Right hindlimb (tissue), 1 donor: ENCODE measurements around the gene AKR1B15.
"Not testable (repeated sequence)": the region's sequence is repeated elsewhere in the genome, so short reads cannot be mapped to it uniquely, and the experiment has no call there.

Experiments used
- DNase-seq: peaks from one replicate; pipeline ENCODE4 v3.0.0-alpha.2; 2018

AKR1B15 gene

GRCh38 chr7:134548877-134549276, at the start of gene AKR1B15:
AKR1B15 (plus strand) TSS chr7:134549110; CDS start chr7:134564620, 15,510 bp downstream.
- DNase-seq, result no peak

GRCh38 chr7:134500406-134500805, 48.5 kb upstream of the AKR1B15 start:
- no peak for DNase-seq

DNA sequence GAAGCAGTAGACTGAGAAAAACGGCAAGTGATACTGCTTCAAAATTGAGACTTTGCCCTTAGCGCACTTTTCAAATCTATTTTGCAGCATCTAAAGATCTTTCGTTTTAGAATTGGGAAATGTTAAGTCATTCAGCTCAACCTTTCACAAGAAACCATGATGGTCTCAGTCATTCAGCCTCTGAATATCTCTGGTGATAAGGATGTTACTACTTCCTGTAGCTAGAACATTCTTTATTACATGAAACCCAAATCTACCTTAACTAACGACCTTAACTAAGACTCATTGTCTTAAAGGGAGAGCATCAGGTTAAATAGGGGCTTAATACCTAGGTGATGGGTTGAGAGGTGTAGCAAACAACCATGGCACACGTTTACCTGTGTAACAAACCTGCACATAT, 47.9 kb upstream of the AKR1B15 start:
- no peak for DNase-seq

DNA sequence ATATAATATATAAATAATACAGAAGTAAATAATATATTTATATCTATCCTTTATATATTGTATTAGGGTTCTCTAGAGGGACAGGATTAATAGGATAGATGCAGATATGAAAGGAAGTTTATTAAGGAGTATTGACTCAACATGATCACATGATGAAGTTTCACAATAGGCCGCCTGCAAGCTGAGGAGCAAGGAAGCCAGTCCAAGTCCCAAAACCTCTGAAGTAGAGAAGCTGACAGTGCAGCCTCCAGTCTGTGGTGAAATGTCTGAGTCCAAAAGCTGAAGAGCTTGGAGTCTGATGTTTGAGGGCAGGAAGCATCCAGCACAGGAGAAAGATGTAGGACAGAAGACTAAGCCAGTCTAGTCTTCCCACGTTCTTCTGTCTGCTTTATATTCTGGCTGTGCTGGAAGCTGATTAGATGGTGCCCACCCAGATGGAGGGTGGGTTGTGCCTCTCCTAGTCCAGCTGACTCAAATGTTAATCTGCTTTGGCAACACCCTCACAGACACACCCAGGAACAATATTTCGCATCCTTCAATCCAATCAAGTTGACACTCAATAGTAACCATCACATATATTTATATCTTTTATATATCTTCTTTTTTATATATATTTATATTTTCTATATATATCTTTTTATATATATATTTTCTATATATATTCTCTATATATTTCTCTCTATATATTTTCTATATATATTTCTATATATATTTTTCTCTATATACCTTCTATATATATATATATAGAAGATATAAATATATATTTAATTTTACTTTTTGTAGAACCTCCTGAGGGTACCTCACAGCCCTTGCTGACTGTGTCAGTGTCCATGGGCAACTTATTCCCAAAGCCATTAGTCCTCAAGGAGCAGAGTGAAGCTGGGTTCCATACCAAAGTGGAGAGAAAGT, 46.2 kb upstream of the AKR1B15 start:
- no peak for DNase-seq

DNA sequence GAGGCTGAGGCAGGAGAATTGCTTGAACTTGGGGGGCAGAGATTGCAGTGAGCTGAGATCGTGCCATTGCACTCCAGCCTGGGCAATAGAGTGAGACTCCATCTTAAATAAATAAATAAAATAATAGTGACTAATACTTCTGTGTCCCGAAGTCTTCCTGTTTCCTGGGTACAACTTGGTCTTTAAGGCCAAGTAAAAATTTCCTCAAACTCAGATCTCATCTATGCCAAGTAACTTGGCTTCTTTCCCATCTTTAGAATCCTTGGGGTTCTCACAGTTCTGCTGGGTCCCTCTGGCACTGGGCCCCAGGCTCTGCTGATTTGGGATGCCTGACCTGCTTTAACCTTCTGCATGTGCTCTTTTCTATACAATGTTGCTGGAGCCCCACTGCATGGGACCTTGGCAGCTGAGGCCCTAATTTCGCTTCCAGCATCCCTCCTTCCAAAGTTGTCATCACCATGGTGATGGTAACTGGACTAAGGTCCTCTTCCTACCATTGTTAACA, 44.2 kb upstream of the AKR1B15 start:
- DNase-seq, result no peak

- DNase-seq, result no peak
Observed at GRCh38 chr7:134505856-134506255, 43.1 kb upstream of the AKR1B15 start.

- DNase-seq, result no peak
Observed at GRCh38 chr7:134509010-134509409, 39.9 kb upstream of the AKR1B15 start.

GRCh38 chr7:134510646-134511045, 38.3 kb upstream of the AKR1B15 start:
- no peak for DNase-seq

DNA sequence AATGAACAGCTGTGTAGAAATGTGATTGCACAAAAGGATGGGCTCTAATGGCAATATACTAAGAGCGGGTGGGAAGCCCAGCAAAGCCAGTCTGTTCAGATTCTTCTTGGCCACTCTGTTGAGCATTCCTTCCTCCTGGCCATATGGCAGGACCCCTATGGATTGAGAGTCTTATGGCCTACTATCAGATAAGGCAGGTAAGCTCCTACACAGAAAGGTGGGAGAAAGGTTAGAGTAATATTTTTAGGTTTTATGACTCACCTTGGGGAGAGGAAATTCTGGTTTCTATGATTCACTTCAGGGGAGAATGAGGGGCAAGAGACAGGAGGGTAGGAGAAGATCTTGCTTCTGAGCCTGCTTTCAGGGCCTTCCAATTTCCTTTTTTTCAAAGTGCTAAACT, 36.6 kb upstream of the AKR1B15 start:
- DNase-seq, result no peak

GRCh38 chr7:134513169-134513752, 35.6 kb upstream of the AKR1B15 start:
- peak; percentile 35 for DNase-seq

DNA sequence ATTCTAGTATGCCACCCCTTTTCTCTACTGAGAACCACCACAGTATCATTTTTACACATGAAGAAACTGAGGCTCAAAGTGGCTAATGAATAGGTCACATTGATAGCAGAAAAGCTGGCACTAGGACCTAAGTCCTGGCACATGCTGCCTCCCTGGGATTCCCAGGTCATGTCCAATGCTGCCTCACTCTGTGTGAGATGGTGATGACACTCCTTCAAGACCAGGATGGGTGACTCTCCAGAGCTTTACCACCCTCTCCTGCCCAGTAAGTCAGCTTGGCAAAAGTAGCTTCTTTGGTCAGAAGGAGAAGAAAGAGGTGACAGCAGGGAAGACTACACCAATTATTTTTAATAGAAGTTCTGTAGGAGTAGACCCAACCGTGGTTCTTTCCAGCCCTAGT, 34.8 kb upstream of the AKR1B15 start:
- no peak for DNase-seq

- DNase-seq, result no peak
Observed at GRCh38 chr7:134514663-134515062, 34.2 kb upstream of the AKR1B15 start.

DNA sequence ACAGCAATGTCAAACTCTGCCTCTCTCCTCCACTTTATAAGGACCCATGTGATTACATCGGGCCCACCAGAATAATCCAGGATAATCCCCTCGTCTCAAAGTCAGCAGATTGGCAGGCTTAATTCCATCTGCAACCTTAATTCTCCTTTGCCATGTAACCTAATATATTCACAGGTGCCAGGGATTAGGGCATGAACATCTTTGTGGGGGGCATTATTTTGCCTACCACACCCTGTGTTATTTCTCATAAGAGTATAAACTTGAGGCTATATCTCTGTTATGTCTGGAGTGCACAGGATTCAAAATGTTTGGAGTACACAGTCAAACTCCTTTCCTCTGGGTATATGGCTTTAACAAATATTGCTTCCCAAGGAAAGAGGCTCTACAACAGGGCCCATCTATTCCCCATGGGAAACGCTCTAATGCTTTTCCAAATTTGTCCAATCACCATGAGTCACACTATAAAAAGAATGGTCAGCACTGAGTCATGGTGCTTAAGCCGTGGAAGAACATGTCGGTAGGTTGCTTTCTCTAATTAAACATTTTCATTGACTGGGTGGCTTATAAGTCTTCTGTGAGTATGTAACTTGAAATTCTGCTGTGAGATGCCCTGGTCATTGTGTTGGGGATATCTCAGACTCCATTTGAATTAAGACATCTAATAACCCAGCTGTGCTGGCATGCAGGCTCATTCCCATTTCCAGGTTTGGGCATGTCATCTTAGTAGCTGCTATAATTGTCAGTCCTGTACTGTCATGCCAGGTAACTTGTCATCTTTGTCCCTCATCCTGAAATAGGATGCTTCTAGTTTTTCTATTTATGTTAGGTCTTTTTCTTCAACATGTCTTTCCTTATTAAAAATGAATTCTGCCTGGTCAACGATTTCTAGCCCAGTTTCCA, 33.1 kb upstream of the AKR1B15 start:
- DNase-seq, result no peak

DNA sequence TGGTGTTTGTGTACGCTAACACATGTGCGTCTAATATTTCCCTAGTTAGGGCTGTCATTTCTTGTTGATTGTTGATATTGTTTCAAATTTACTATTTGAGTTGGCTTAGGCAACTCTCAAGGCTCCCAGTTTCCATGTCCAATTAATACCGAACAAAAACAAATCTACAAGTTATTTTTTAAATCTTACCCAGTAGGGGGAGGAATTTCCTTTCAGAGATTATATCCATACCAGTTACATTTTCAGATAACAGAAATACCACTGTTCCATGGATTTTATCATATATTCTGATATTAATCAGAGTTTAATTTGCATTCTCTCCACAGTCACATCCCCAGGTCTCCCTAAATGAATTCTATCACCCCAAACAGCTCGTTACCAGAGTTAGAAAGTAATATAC, 28.8 kb upstream of the AKR1B15 start:
- no peak for DNase-seq

DNA sequence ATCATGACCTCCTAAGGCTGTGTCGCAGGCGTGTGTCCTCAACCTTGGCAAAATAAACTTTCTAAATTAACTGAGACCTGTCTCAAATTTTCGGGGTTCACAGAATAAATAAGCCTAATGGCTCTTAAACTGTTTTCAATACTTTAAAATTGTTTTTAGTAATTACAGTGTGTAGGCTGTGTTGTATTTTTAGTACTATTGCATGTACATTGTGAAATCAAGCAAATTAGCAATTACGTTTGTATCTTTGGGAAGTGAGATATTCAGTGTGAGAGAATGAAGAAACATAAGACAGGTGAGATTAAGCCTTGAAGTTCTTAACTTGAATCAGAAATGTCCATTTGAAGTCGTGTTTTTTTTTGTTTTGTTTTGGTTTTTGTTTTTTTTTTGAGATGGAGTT, 26.3 kb upstream of the AKR1B15 start:
- no peak for DNase-seq

DNA sequence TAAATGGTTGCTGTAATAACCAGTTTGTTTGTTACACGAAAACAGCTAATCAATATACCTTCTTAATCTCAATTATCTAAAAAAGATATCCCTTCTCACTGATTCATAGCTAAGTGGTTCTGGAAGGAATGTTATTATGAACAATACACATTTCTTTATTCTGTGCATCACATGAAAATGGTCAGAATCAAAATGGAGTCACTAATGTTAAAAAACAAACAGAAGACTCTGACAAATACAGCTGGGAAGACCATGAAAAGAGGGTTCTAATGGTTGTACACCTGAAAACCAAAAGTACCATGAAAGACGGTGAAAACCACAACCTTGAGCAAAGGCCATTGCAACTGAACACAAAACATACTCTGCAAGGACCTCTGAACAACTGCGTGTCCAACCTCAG, 23.5 kb upstream of the AKR1B15 start:
- not testable (repeated sequence) for DNase-seq

GRCh38 chr7:134526552-134527248, 22.2 kb upstream of the AKR1B15 start:
- DNase-seq, result not testable (repeated sequence)

GRCh38 chr7:134527979-134528371, 20.9 kb upstream of the AKR1B15 start:
- peak; percentile 72 for DNase-seq

DNA sequence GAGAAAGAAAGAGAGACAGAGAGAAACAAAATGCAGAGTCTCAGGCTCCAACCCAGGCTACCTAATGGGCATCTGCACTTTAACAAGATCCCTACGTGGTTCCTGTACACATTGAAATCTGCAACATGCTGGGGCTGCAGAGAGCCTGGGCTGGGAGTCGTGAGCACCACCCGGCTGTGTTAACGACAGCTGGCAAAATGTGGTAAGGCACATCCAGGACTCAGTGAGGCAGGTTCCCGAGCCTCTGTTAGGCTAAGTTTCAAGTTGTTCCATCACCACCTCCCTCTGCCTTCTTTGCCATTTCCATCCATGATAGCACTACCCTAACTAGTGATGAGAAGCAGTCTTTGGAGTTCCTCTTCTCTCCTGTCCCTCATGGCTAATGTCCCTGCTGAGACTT, 20.2 kb upstream of the AKR1B15 start:
- DNase-seq, result no peak

DNA sequence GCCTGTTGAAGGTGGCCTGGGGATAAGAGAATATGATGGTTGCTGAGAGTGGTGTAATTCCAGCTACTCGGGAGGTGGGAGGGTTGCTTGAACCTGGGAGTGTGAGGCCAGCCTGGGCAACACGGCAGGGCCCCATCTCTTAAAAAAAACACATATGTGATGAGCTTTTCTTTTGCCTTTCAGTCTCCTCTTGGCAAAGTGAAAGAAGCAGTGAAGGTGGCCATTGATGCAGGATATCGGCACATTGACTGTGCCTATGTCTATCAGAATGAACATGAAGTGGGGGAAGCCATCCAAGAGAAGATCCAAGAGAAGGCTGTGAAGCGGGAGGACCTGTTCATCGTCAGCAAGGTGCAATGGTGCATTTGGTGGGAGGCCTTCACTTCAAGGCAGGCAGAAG, 18.4 kb upstream of the AKR1B15 start:
- DNase-seq, result no peak

- DNase-seq, result no peak
Observed at GRCh38 chr7:134532180-134532953, 16.5 kb upstream of the AKR1B15 start.

GRCh38 chr7:134532954-134533218, 16.0 kb upstream of the AKR1B15 start:
- no peak for DNase-seq
